Trophoblast cell (in vitro differentiated cells and primary cell): ENCODE results near the gene EBF3.

Experiments
- DNase-seq, 2 donors: peaks; one replicate each; pipeline ENCODE4 v3.0.0-alpha.2; 2016
- H2AFZ ChIP-seq: 2 replicates; pipeline ENCODE4 v1.6.1; 2013; ENCODE audit warnings: low read length, moderate library complexity, mild to moderate bottlenecking; ENCODE audit not compliant: insufficient read depth, poor library complexity
- H2AK5ac ChIP-seq: 2 replicates; pipeline ENCODE4 v1.6.1; 2013; ENCODE audit warnings: mild to moderate bottlenecking, low read length
- H2BK120ac ChIP-seq: 2 replicates; pipeline ENCODE4 v1.6.1; 2013; ENCODE audit warnings: low read length, mild to moderate bottlenecking, moderate library complexity; ENCODE audit not compliant: insufficient read depth, poor library complexity
- H2BK12ac ChIP-seq: 2 replicates; pipeline ENCODE4 v1.6.1; 2013; ENCODE audit warnings: mild to moderate bottlenecking, low read length, moderate library complexity
- H2BK5ac ChIP-seq: 2 replicates; pipeline ENCODE4 v1.6.1; 2013; ENCODE audit warnings: low read length, low read depth, moderate library complexity, mild to moderate bottlenecking; ENCODE audit not compliant: poor library complexity
- H3K14ac ChIP-seq: 2 replicates; pipeline ENCODE4 v1.6.1; 2013; ENCODE audit warnings: mild to moderate bottlenecking, low read length
- H3K18ac ChIP-seq: 2 replicates; pipeline ENCODE4 v1.6.1; 2013; ENCODE audit warnings: mild to moderate bottlenecking, low read length
- H3K23ac ChIP-seq: 2 replicates; pipeline ENCODE4 v1.6.1; 2013; ENCODE audit warnings: low read length
- H3K27ac ChIP-seq: 2 replicates; pipeline ENCODE4 v1.5.1; 2013; ENCODE audit warnings: low read depth, mild to moderate bottlenecking, inconsistent platforms, low read length, moderate library complexity
- H3K27me3 ChIP-seq: 2 replicates; pipeline ENCODE4 v1.6.1; 2013; ENCODE audit warnings: inconsistent platforms, mild to moderate bottlenecking, low read length, moderate library complexity; ENCODE audit not compliant: insufficient read depth
- H3K36me3 ChIP-seq, 2 experiments: 1 replicate in 1 of 2; 2 replicates in 1 of 2; pipeline ENCODE4 v1.6.1; 2013; ENCODE audit warnings: low read length in 2 of 2, mild to moderate bottlenecking in 2 of 2, moderate library complexity in 1 of 2; ENCODE audit not compliant: insufficient read depth in 2 of 2, control insufficient read depth in 1 of 2
- H3K4ac ChIP-seq: 2 replicates; pipeline ENCODE4 v1.6.1; 2013; ENCODE audit warnings: low read depth, mild to moderate bottlenecking, low read length, moderate library complexity
- H3K4me1 ChIP-seq, 2 experiments: 1 replicate in 1 of 2; 2 replicates in 1 of 2; pipeline ENCODE4 v1.6.1; 2013; ENCODE audit warnings: low read length in 2 of 2, mild to moderate bottlenecking in 2 of 2, moderate library complexity in 1 of 2; ENCODE audit not compliant: insufficient read depth in 2 of 2, control insufficient read depth in 1 of 2
- H3K4me2 ChIP-seq: 2 replicates; pipeline ENCODE4 v1.6.1; 2013; ENCODE audit warnings: inconsistent platforms, mild to moderate bottlenecking, low read length, moderate library complexity
- H3K4me3 ChIP-seq: 2 replicates; pipeline ENCODE4 v1.5.1; 2013; ENCODE audit warnings: mild to moderate bottlenecking, low read depth, low read length, inconsistent platforms
- H3K79me1 ChIP-seq: one replicate; pipeline ENCODE4 v1.6.1; 2013; ENCODE audit warnings: low read length
- H3K79me2 ChIP-seq: 2 replicates; pipeline ENCODE4 v1.6.1; 2013; ENCODE audit warnings: low read length, mild to moderate bottlenecking; ENCODE audit not compliant: control insufficient read depth, insufficient read depth, poor library complexity
- H3K9ac ChIP-seq: 2 replicates; pipeline ENCODE4 v1.6.1; 2013; ENCODE audit warnings: mild to moderate bottlenecking, low read length
- H3K9me3 ChIP-seq: 2 replicates; pipeline ENCODE4 v1.6.1; 2013; ENCODE audit warnings: low read depth, mild to moderate bottlenecking, control low read depth, inconsistent platforms, low read length; ENCODE audit not compliant: insufficient read depth
- H4K12ac ChIP-seq: 2 replicates; pipeline ENCODE4 v1.6.1; 2013; ENCODE audit warnings: low read depth, mild to moderate bottlenecking, low read length, moderate library complexity
- H4K8ac ChIP-seq: 2 replicates; pipeline ENCODE4 v1.6.1; 2013; ENCODE audit warnings: low read depth, mild to moderate bottlenecking, low read length, moderate library complexity
- H4K91ac ChIP-seq: one replicate; pipeline ENCODE4 v1.6.1; 2013; ENCODE audit warnings: low read depth, mild to moderate bottlenecking, low read length, moderate library complexity
- WGBS: extraction: QIAGEN DNeasy Blood & Tissue Kit; methylation state at CpG from one replicate; pipeline ENCODE4 v1.1.7; 2013; ENCODE audit warnings: missing lambda C conversion rate; ENCODE audit not compliant: insufficient read length, insufficient coverage; ENCODE audit errors: extremely low coverage; 5-methylcytosine and 5-hydroxymethylcytosine counted together

Gene EBF3

GRCh38 chr10:129962031-129962871 lies 1.8 kb downstream of the EBF3 start:
- no peaks in the 10 kb centered on the region for H3K9me3 ChIP-seq
- H3K79me1 ChIP-seq = no peaks in the 10 kb centered on the region
- peaks cover 28 to 29% of the 10 kb centered on the region in 2 experiments for H3K4me1 ChIP-seq
- no peak overlapping the region for H3K27ac ChIP-seq
- H2BK12ac ChIP-seq = no peak overlapping the region
- H4K12ac ChIP-seq = no peak overlapping the region
- no peaks in the 10 kb centered on the region for H3K36me3 ChIP-seq
- no peak overlapping the region for H2AFZ ChIP-seq
- no peak for DNase-seq
- H3K79me2 ChIP-seq = no peaks in the 10 kb centered on the region
- H3K4ac ChIP-seq = no peak overlapping the region
- H3K4me2 ChIP-seq = peak overlapping the region; percentile 93
- no peak overlapping the region for H2AK5ac ChIP-seq
- H3K4me3 ChIP-seq = no peak overlapping the region
- no peak overlapping the region for H4K8ac ChIP-seq
- no peak overlapping the region for H3K9ac ChIP-seq
- H2BK5ac ChIP-seq = no peak overlapping the region
- H3K14ac ChIP-seq = no peak overlapping the region
- H4K91ac ChIP-seq = no peak overlapping the region
- H3K18ac ChIP-seq = no peak overlapping the region
- no CpG with 5 or more reads among the region's 18 CpGs for WGBS
- H3K23ac ChIP-seq = no peak overlapping the region
- H2BK120ac ChIP-seq = no peak overlapping the region
- peaks cover 87% of the 10 kb centered on the region for H3K27me3 ChIP-seq

GRCh38 chr10:129961157-129961701 lies 2.8 kb downstream of the EBF3 start:
- H2AFZ ChIP-seq = no peak overlapping the region
- no peak for DNase-seq
- no peak overlapping the region for H3K23ac ChIP-seq
- no peak overlapping the region for H3K18ac ChIP-seq
- no peaks in the 10 kb centered on the region for H3K79me1 ChIP-seq
- no peak overlapping the region for H2AK5ac ChIP-seq
- no peak overlapping the region for H4K12ac ChIP-seq
- H3K79me2 ChIP-seq = no peaks in the 10 kb centered on the region
- no peak overlapping the region for H4K8ac ChIP-seq
- H3K9me3 ChIP-seq = no peaks in the 10 kb centered on the region
- no CpG with 5 or more reads among the region's 7 CpGs for WGBS
- peaks cover 83% of the 10 kb centered on the region for H3K27me3 ChIP-seq
- no peak overlapping the region for H3K4ac ChIP-seq
- H3K27ac ChIP-seq = no peak overlapping the region
- no peak overlapping the region for H3K4me3 ChIP-seq
- H2BK5ac ChIP-seq = no peak overlapping the region
- H3K4me2 ChIP-seq = no peak overlapping the region
- no peak overlapping the region for H2BK120ac ChIP-seq
- H3K36me3 ChIP-seq = no peaks in the 10 kb centered on the region
- peaks cover 28 to 29% of the 10 kb centered on the region in 2 experiments for H3K4me1 ChIP-seq
- no peak overlapping the region for H3K9ac ChIP-seq
- H4K91ac ChIP-seq = no peak overlapping the region
- H3K14ac ChIP-seq = no peak overlapping the region
- no peak overlapping the region for H2BK12ac ChIP-seq

GRCh38 chr10:129960481-129961156 lies 3.5 kb downstream of the EBF3 start:
- H2BK5ac ChIP-seq = no peak overlapping the region
- H3K36me3 ChIP-seq = no peaks in the 10 kb centered on the region
- H4K91ac ChIP-seq = no peak overlapping the region
- no peak overlapping the region for H3K14ac ChIP-seq
- H3K27me3 ChIP-seq = peaks cover 81% of the 10 kb centered on the region
- H2AK5ac ChIP-seq = no peak overlapping the region
- H3K4me3 ChIP-seq = no peak overlapping the region
- H4K12ac ChIP-seq = no peak overlapping the region
- WGBS = no CpG with 5 or more reads among the region's 14 CpGs
- H3K9me3 ChIP-seq = no peaks in the 10 kb centered on the region
- no peaks in the 10 kb centered on the region for H3K79me1 ChIP-seq
- no peak overlapping the region for H3K27ac ChIP-seq
- no peak overlapping the region for H4K8ac ChIP-seq
- H3K4me2 ChIP-seq = no peak overlapping the region
- H2AFZ ChIP-seq = no peak overlapping the region
- peaks cover 28 to 29% of the 10 kb centered on the region in 2 experiments for H3K4me1 ChIP-seq
- H2BK12ac ChIP-seq = no peak overlapping the region
- H3K23ac ChIP-seq = no peak overlapping the region
- no peak for DNase-seq
- H3K4ac ChIP-seq = no peak overlapping the region
- H3K79me2 ChIP-seq = no peaks in the 10 kb centered on the region
- no peak overlapping the region for H3K18ac ChIP-seq
- H2BK120ac ChIP-seq = no peak overlapping the region
- H3K9ac ChIP-seq = no peak overlapping the region

DNA sequence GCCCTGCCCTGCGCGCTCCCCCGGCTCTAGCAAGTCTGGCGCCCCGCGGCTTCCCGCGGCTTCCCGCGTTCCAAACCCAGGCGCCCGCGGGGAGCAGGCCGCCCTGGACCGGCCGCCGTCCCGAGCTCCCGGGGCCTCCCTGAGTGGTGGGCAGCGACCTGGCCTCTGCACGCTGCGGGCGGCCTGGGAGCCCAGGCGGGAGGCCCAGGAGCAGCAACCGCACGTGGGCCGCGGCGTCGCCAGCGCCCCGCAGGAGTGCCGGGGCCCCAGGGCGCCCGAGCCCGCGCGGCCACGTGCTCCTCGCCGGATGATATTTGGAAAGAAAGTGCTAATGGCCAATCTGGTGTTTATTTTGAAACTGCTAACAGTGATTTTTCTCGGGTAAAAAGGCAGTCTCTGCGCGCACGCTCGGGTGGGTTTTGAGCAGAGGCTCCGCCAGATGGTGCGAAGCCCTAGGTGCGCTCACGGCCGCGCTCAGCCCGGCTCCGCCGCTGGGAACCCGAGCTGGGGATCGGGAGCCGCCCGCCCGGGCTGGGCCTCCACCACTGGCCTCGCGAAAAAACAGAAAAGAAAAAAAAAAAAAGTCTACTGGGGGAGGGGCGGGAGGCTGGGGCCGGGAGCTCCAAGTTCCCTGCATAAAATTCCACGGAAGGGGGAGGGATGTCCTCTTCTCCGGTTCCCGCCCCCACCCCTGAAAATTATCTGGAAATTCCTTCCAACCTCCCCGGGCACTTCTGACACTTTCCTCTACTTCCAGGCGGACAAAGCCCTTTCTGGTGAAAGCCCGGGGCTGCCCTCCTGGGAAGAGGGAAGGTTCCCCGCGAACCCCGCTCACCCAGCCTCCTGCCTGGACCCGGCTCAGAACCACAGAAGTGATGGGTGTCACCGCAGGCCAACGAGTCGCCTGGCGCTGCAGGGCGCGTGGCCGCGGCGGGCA lies 4.3 kb downstream of the EBF3 start:
- H3K4me3 ChIP-seq = no peak overlapping the region
- H2BK12ac ChIP-seq = no peak overlapping the region
- H3K27ac ChIP-seq = no peak overlapping the region
- no peaks in the 10 kb centered on the region for H3K9me3 ChIP-seq
- H3K18ac ChIP-seq = no peak overlapping the region
- H3K4me2 ChIP-seq = peak overlapping the region; percentile 56
- H3K4me1 ChIP-seq = peaks cover 26 to 28% of the 10 kb centered on the region in 2 experiments
- no peak overlapping the region for H3K14ac ChIP-seq
- no peak overlapping the region for H3K9ac ChIP-seq
- no peaks in the 10 kb centered on the region for H3K79me2 ChIP-seq
- no CpG with 5 or more reads among the region's 83 CpGs for WGBS
- H3K36me3 ChIP-seq = no peaks in the 10 kb centered on the region
- no peak overlapping the region for H2AFZ ChIP-seq
- H2BK120ac ChIP-seq = no peak overlapping the region
- no peak overlapping the region for H3K4ac ChIP-seq
- no peak overlapping the region for H4K12ac ChIP-seq
- H3K27me3 ChIP-seq = peaks cover 73% of the 10 kb centered on the region
- no peak overlapping the region for H4K91ac ChIP-seq
- no peak overlapping the region for H4K8ac ChIP-seq
- H3K79me1 ChIP-seq = no peaks in the 10 kb centered on the region
- no peak overlapping the region for H3K23ac ChIP-seq
- no peak for DNase-seq
- no peak overlapping the region for H2AK5ac ChIP-seq
- no peak overlapping the region for H2BK5ac ChIP-seq
